GM23338 (cell line): ENCODE data around the gene VAMP8. TPM values are rescaled to one million over a fixed set of nuclear protein-coding genes. Genes with fewer than 3 reads are reported as not detected.

Experiments
- ATAC-seq: fragments of 200-7000 bp; cut with Tn5 transposase; 3 replicates; pipeline ENCODE4 v1.9.1; 2020
- DNase-seq: peaks from one replicate; pipeline ENCODE4 v3.0.0-alpha.2; 2015; ENCODE audit warnings: low spot score
- H2AFZ ChIP-seq: fragments of 200-600 bp; sonication (generic); 2 replicates; pipeline ENCODE4 v1.8.0; 2016; ENCODE audit warnings: antibody characterized with exemption, mild to moderate bottlenecking, moderate library complexity
- H3F3A ChIP-seq: fragments of 200-600 bp; sonication (generic); replicated peaks from 2 replicates; pipeline ENCODE4 v1.8.0; 2017; ENCODE audit warnings: antibody characterized with exemption, mixed run types, low read depth
- H3K27ac ChIP-seq: fragments of 200-600 bp; sonication (generic); 2 replicates; pipeline ENCODE4 v1.6.1; 2016; ENCODE audit warnings: low read depth
- H3K27me3 ChIP-seq: fragments of 200-600 bp; sonication (generic); 2 replicates; pipeline ENCODE4 v1.8.0; 2016; ENCODE audit warnings: mild to moderate bottlenecking, mixed run types, moderate library complexity; ENCODE audit not compliant: insufficient read depth
- H3K36me3 ChIP-seq: fragments of 200-600 bp; sonication (generic); 2 replicates; pipeline ENCODE4 v1.8.0; 2016; ENCODE audit warnings: mild to moderate bottlenecking; ENCODE audit not compliant: insufficient read depth
- H3K4me1 ChIP-seq: fragments of 200-600 bp; sonication (generic); 2 replicates; pipeline ENCODE4 v1.8.0; 2016; ENCODE audit warnings: mild to moderate bottlenecking, moderate library complexity; ENCODE audit not compliant: insufficient read depth
- H3K4me2 ChIP-seq: fragments of 200-600 bp; sonication (generic); 2 replicates; pipeline ENCODE4 v1.7.1; 2017; ENCODE audit warnings: mixed run types
- H3K4me3 ChIP-seq: fragments of 200-600 bp; sonication (generic); 2 replicates; pipeline ENCODE4 v1.6.1; 2016; ENCODE audit warnings: mixed run types
- H3K79me2 ChIP-seq: fragments of 200-600 bp; sonication (generic); replicated peaks from 2 replicates; pipeline ENCODE4 v1.8.0; 2017; ENCODE audit warnings: mild to moderate bottlenecking; ENCODE audit not compliant: insufficient read depth
- H3K9me2 ChIP-seq: fragments of 200-600 bp; sonication (generic); 2 replicates; pipeline ENCODE4 v1.8.0; 2017; ENCODE audit not compliant: insufficient read depth
- H4K20me1 ChIP-seq: fragments of 200-600 bp; sonication (generic); replicated peaks from 2 replicates; pipeline ENCODE4 v1.8.0; 2017; ENCODE audit warnings: mild to moderate bottlenecking; ENCODE audit not compliant: insufficient read depth
- H3K27ac Mint-ChIP-seq: 2 replicates; pipeline ENCODE4 v1.8.0; 2020; ENCODE audit warnings: inconsistent platforms, mild to moderate bottlenecking, moderate library complexity, mixed read lengths
- H3K27me3 Mint-ChIP-seq: 3 replicates; pipeline ENCODE4 v1.8.0; 2022; ENCODE audit warnings: low read depth, mild to moderate bottlenecking, moderate library complexity, mixed read lengths, inconsistent platforms; ENCODE audit not compliant: insufficient read depth, poor library complexity
- H3K36me3 Mint-ChIP-seq: 3 replicates; pipeline ENCODE4 v1.8.0; 2021; ENCODE audit warnings: low read depth, mild to moderate bottlenecking, inconsistent platforms, moderate library complexity, mixed read lengths
- H3K4me1 Mint-ChIP-seq: 3 replicates; pipeline ENCODE4 v1.8.0; 2020; ENCODE audit warnings: mild to moderate bottlenecking, inconsistent platforms, mixed read lengths
- H3K4me3 Mint-ChIP-seq: 3 replicates; pipeline ENCODE4 v1.8.0; 2021; ENCODE audit warnings: moderate library complexity, mild to moderate bottlenecking, inconsistent platforms, mixed read lengths
- H3K9me3 Mint-ChIP-seq: 3 replicates; pipeline ENCODE4 v1.8.0; 2020; ENCODE audit warnings: moderate library complexity, mild to moderate bottlenecking, inconsistent platforms, mixed read lengths
- CREB1 ChIP-seq: fragments of 250-450 bp; sonication (Bioruptor Pico); IDR thresholded peaks from 2 replicates; pipeline ENCODE4 v1.5.0; 2020; ENCODE audit warnings: low read depth, mild to moderate bottlenecking, moderate library complexity
- EZH2 ChIP-seq: fragments of 200-600 bp; sonication (generic); IDR thresholded peaks from one replicate; pipeline ENCODE4 v1.8.0; 2017; ENCODE audit warnings: antibody characterized with exemption, mild to moderate bottlenecking, low read depth; ENCODE audit not compliant: unreplicated experiment
- EZH2phosphoT487 ChIP-seq: fragments of 200-600 bp; sonication (generic); IDR thresholded peaks from one replicate; pipeline ENCODE4 v1.8.1; 2018; ENCODE audit warnings: antibody characterized with exemption; ENCODE audit not compliant: unreplicated experiment
- JUNB ChIP-seq: IDR thresholded peaks from one replicate; pipeline ENCODE4 v1.6.1; 2016; ENCODE audit warnings: antibody characterized with exemption; ENCODE audit not compliant: unreplicated experiment
- NANOG ChIP-seq: IDR thresholded peaks from 2 replicates; pipeline ENCODE4 v1.6.1; 2016; ENCODE audit warnings: antibody characterized with exemption, borderline replicate concordance
- POLR2AphosphoS5 ChIP-seq: IDR thresholded peaks from 2 replicates; pipeline ENCODE4 v1.6.1; 2016; ENCODE audit warnings: antibody characterized with exemption, low read depth
- STAT1 ChIP-seq: IDR thresholded peaks from one replicate; pipeline ENCODE4 v1.6.1; 2016; ENCODE audit warnings: antibody characterized with exemption; ENCODE audit not compliant: unreplicated experiment
- ZNF114 ChIP-seq: fragments of 250-450 bp; sonication (Bioruptor Pico); IDR thresholded peaks from 2 replicates; pipeline ENCODE4 v1.5.0; 2020; ENCODE audit warnings: mild to moderate bottlenecking, moderate library complexity
- polyA plus RNA-seq: library from polyadenylated mRNA; unstranded; fragments of >200 nt; fragmentation: Nextera tagmentation; extraction: Ambion mirVana; gene quantifications from 2 replicates; pipeline ENCODE4 v1.2.1, GENCODE V29; 2016
- total RNA-seq: library from RNA; depleted of rRNA; stranded (reverse); fragments of >200 nt; shearing (Covaris generic); gene quantifications from 2 replicates; pipeline ENCODE4 v1.2.3, GENCODE V29; 2014
- TF ChIP-seq, protein P1 (sequence below), 2 experiments: fragments of 200-600 bp in 1 of 2; sonication (generic) in 1 of 2; conservative IDR thresholded peaks; 2 replicates each; pipeline versions ENCODE4 v1.5.1 to v1.6.1; 2016 to 2017; ENCODE audit warnings: antibody characterized with exemption in 2 of 2, low read depth in 2 of 2, mild to moderate bottlenecking in 2 of 2, moderate library complexity in 1 of 2
- TF ChIP-seq, protein P2 (sequence below): IDR thresholded peaks from 2 replicates; pipeline ENCODE4 v1.6.1; 2016; ENCODE audit warnings: antibody characterized with exemption
- TF ChIP-seq, protein P3 (sequence below): fragments of 250-450 bp; sonication (Bioruptor Pico); IDR thresholded peaks from 2 replicates; pipeline ENCODE4 v1.5.0; 2020; ENCODE audit warnings: mild to moderate bottlenecking, moderate library complexity

The VAMP8 gene
- total and polyA plus RNA-seq, 2 experiments from 2014 or later = 16.3 to 71.7 TPM

DNA sequence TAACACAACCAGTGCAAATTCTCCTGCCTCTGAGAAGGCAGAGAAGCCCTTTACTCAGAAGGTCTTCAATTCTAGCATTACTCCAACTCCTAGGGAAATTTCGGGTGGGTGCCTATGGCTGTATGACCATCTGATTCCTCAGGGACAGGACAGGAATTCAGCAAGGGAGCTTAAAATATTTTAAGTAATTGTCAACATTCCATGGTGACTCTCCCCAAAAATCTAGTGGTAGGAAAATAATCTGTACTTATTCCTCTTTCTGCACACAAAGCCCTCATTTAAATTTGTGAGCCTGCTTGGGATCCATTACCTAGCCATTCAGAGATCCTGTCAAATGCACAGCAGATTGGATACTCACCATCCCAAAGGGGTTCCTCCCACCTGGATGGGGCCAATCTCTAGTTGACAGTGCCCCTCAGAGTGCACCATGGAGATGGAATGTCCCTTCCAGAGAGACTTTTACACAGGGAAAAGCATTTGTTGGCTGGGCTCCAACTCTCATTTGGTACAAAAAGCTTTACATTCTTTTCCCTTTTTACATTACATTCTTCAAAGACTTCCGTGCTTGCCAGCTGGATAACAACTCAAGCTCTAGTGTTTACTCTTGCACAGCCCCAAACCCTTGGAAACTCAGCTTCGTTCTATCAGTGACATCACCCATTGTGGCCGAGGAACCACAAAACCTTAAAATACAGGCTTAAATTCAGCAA, 28.2 kb downstream of the VAMP8 start (continued):
- TF ChIP-seq CREB1 (CRISPR knock-in tag) (no peak), JUNB (no peak), EZH2 (no peak), NANOG (no peak)
- TF ChIP-seq, protein P1, sequence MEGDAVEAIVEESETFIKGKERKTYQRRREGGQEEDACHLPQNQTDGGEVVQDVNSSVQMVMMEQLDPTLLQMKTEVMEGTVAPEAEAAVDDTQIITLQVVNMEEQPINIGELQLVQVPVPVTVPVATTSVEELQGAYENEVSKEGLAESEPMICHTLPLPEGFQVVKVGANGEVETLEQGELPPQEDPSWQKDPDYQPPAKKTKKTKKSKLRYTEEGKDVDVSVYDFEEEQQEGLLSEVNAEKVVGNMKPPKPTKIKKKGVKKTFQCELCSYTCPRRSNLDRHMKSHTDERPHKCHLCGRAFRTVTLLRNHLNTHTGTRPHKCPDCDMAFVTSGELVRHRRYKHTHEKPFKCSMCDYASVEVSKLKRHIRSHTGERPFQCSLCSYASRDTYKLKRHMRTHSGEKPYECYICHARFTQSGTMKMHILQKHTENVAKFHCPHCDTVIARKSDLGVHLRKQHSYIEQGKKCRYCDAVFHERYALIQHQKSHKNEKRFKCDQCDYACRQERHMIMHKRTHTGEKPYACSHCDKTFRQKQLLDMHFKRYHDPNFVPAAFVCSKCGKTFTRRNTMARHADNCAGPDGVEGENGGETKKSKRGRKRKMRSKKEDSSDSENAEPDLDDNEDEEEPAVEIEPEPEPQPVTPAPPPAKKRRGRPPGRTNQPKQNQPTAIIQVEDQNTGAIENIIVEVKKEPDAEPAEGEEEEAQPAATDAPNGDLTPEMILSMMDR (conservative IDR thresholded peaks at IDR 0.05; ENCODE audit: low read depth in 2 of 2) = no peak
- TF ChIP-seq, protein P2, sequence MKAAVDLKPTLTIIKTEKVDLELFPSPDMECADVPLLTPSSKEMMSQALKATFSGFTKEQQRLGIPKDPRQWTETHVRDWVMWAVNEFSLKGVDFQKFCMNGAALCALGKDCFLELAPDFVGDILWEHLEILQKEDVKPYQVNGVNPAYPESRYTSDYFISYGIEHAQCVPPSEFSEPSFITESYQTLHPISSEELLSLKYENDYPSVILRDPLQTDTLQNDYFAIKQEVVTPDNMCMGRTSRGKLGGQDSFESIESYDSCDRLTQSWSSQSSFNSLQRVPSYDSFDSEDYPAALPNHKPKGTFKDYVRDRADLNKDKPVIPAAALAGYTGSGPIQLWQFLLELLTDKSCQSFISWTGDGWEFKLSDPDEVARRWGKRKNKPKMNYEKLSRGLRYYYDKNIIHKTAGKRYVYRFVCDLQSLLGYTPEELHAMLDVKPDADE = no peak

DNA sequence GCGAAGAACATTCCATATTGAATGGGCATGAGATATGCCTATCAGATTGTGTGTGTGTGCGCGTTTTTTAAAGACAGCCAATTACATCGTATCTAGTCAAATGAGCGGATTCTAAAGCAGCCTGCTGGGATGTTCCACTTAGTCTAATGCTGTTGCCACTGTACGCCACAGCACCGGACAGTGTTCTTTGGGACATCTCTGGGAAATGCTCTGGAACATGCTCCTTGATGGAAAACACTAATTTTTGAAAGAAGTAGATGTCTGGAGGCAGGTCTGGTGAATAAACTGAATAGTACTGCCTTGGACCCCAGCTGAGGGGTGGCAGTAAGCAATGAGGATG, 28.7 kb downstream of the VAMP8 start:
- Histone ChIP-seq H3K4me1 (peaks cover 5% of the 10 kb centered on the region; the same call in 1 of the 2 replicates), H3K9me2 (no peaks in the 10 kb centered on the region), H3K27me3 (no peaks in the 10 kb centered on the region), H3K36me3 (0 out of 2 replicates have a peak, but pooled peaks cover 3% of the 10 kb centered on the region), H3K4me3 (no peak overlapping the region), H3F3A (peaks cover 19% of the 10 kb centered on the region; the same call in 1 of the 2 replicates), H3K79me2 (peaks cover 33% of the 10 kb centered on the region), H3K4me2 (no peak overlapping the region), H3K27ac (no peak overlapping the region), H4K20me1 (peaks cover 32% of the 10 kb centered on the region), H2AFZ (no peak overlapping the region)
- ATAC-seq (no peak), DNase-seq (no peak)
- no peak overlapping the region for H3K4me3 Mint-ChIP-seq
- H3K27me3 Mint-ChIP-seq = peaks cover 15% of the 10 kb centered on the region
- H3K4me1 Mint-ChIP-seq = peaks cover 17% of the 10 kb centered on the region
- peaks cover 3% of the 10 kb centered on the region; the same call in 1 of the 3 replicates for H3K9me3 Mint-ChIP-seq
- no peak overlapping the region for H3K27ac Mint-ChIP-seq
- H3K36me3 Mint-ChIP-seq = peaks cover 41% of the 10 kb centered on the region
- TF ChIP-seq ZNF114 (CRISPR knock-in tag) (no peak), CREB1 (CRISPR knock-in tag) (no peak), EZH2 (no peak), STAT1 (no peak), EZH2phosphoT487 (no peak), POLR2AphosphoS5 (no peak), NANOG (no peak)
- TF ChIP-seq, protein P2 = no peak
- TF ChIP-seq, protein P3, sequence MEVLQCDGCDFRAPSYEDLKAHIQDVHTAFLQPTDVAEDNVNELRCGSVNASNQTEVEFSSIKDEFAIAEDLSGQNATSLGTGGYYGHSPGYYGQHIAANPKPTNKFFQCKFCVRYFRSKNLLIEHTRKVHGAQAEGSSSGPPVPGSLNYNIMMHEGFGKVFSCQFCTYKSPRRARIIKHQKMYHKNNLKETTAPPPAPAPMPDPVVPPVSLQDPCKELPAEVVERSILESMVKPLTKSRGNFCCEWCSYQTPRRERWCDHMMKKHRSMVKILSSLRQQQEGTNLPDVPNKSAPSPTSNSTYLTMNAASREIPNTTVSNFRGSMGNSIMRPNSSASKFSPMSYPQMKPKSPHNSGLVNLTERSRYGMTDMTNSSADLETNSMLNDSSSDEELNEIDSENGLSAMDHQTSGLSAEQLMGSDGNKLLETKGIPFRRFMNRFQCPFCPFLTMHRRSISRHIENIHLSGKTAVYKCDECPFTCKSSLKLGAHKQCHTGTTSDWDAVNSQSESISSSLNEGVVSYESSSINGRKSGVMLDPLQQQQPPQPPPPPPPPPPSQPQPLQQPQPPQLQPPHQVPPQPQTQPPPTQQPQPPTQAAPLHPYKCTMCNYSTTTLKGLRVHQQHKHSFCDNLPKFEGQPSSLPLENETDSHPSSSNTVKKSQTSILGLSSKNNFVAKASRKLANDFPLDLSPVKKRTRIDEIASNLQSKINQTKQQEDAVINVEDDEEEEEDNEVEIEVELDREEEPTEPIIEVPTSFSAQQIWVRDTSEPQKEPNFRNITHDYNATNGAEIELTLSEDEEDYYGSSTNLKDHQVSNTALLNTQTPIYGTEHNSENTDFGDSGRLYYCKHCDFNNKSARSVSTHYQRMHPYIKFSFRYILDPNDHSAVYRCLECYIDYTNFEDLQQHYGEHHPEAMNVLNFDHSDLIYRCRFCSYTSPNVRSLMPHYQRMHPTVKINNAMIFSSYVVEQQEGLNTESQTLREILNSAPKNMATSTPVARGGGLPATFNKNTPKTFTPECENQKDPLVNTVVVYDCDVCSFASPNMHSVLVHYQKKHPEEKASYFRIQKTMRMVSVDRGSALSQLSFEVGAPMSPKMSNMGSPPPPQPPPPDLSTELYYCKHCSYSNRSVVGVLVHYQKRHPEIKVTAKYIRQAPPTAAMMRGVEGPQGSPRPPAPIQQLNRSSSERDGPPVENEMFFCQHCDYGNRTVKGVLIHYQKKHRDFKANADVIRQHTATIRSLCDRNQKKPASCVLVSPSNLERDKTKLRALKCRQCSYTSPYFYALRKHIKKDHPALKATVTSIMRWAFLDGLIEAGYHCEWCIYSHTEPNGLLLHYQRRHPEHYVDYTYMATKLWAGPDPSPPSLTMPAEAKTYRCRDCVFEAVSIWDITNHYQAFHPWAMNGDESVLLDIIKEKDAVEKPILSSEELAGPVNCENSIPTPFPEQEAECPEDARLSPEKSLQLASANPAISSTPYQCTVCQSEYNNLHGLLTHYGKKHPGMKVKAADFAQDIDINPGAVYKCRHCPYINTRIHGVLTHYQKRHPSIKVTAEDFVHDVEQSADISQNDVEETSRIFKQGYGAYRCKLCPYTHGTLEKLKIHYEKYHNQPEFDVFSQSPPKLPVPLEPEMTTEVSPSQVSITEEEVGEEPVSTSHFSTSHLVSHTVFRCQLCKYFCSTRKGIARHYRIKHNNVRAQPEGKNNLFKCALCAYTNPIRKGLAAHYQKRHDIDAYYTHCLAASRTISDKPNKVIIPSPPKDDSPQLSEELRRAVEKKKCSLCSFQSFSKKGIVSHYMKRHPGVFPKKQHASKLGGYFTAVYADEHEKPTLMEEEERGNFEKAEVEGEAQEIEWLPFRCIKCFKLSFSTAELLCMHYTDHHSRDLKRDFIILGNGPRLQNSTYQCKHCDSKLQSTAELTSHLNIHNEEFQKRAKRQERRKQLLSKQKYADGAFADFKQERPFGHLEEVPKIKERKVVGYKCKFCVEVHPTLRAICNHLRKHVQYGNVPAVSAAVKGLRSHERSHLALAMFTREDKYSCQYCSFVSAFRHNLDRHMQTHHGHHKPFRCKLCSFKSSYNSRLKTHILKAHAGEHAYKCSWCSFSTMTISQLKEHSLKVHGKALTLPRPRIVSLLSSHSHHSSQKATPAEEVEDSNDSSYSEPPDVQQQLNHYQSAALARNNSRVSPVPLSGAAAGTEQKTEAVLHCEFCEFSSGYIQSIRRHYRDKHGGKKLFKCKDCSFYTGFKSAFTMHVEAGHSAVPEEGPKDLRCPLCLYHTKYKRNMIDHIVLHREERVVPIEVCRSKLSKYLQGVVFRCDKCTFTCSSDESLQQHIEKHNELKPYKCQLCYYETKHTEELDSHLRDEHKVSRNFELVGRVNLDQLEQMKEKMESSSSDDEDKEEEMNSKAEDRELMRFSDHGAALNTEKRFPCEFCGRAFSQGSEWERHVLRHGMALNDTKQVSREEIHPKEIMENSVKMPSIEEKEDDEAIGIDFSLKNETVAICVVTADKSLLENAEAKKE (CRISPR knock-in tag) = no peak
